ACC112 (cell line): ENCODE data around the gene RGS12.

Source experiments
- H2AFZ ChIP-seq: fragments of 200-600 bp; sonication (generic); one replicate; pipeline ENCODE4 v1.6.0; 2017; ENCODE audit warnings: antibody characterized with exemption, low read length; ENCODE audit not compliant: unreplicated experiment
- H3K27ac ChIP-seq: fragments of 200-600 bp; sonication (generic); 2 replicates; pipeline ENCODE4 v1.5.1; 2014; ENCODE audit warnings: low read depth, mild to moderate bottlenecking, antibody characterized with exemption, low read length, moderate library complexity
- H3K27me3 ChIP-seq: fragments of 200-600 bp; sonication (generic); 2 replicates; pipeline ENCODE4 v1.6.1; 2014; ENCODE audit warnings: mild to moderate bottlenecking, antibody characterized with exemption, low read length, moderate library complexity, mixed read lengths; ENCODE audit not compliant: insufficient read depth
- H3K36me3 ChIP-seq: fragments of 200-600 bp; sonication (generic); 2 replicates; pipeline ENCODE4 v1.6.1; 2016; ENCODE audit warnings: mild to moderate bottlenecking, antibody characterized with exemption, low read length, moderate library complexity, mixed read lengths; ENCODE audit not compliant: insufficient read depth
- H3K4me1 ChIP-seq: fragments of 200-600 bp; sonication (generic); one replicate; pipeline ENCODE4 v1.6.1; 2016; ENCODE audit warnings: low read length, mixed read lengths; ENCODE audit not compliant: insufficient read depth, unreplicated experiment, control insufficient read depth
- H3K4me3 ChIP-seq: fragments of 200-600 bp; sonication (generic); 2 replicates; pipeline ENCODE4 v1.5.1; 2014; ENCODE audit warnings: mild to moderate bottlenecking, low read depth, low read length
- H3K79me2 ChIP-seq: fragments of 200-600 bp; sonication (generic); one replicate; pipeline ENCODE4 v1.6.0; 2016; ENCODE audit warnings: low read length; ENCODE audit not compliant: control insufficient read depth, unreplicated experiment, insufficient read depth

Gene RGS12

DNA sequence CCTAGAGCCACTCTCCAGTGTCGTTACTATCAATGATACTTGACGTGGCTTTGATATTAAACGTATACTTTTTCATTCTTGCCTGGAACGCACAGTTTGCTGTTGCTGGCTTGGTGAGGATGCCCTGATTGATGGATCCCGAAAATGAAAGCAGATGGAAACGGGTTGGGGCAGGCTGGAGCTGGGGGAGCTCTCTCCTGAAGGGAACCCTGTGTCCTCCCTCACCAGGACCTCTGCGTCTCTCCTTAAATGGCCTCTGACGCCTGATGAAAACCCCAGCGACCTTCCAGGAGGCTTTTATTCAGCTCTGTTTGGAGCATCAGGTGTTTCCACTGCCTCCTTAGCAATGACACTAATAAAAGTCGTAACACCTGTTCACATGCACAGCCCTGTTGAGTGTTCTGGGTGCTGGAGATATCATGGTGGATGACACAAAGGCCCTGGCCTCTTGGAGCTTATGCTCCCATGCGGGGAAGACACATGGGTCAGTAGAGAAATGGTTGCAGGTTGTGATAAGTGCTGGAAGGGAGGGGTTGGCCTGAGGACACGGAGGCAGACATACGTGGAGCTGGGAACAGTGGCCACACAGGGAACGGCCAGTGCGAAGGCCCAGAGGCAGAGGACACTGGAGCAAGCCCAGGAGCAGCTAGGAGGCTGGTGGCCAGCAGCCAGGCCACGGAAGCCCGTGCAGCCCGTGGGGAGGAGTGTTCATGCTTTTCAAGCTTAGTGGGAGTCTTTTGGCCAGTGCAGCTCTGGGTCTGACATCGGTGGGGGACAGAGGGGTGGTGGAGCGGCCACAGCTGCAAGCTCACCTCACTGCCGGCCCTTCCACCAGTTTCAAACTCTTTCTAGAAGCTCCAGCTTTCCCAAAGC is 36.4 kb upstream of the RGS12 start:
- Histone ChIP-seq H3K27ac (no peak overlapping the region), H3K36me3 (no peaks in the 10 kb centered on the region), H3K4me3 (no peak overlapping the region), H3K79me2 (no peaks in the 10 kb centered on the region), H3K27me3 (no peaks in the 10 kb centered on the region), H2AFZ (no peak overlapping the region), H3K4me1 (no peaks in the 10 kb centered on the region)

DNA sequence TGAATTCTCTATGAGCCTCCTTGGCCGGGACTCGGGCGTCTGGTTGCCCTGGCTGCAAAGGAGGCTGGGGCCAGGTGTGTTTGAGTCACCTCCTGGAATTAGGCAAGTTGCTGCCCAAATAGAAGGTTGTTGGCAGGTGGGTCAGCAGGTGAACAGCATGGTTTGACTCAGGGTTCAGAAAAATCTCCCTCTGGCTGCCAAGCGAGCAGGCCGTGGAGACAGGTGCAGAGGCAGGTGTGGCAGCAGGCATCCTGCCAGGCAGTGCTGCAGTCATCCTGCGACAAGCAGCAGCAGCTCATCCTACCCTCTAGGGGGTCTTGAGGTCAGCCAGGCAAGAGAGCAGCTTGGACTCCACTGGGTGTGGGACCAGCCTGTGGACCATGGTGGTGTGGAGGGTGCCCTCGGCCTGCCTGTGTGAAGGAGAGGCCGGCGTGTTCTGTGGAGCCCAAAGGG is 35.7 kb upstream of the RGS12 start:
- H3K4me1 ChIP-seq: no peaks in the 10 kb centered on the region
- H3K4me3 ChIP-seq: no peak overlapping the region
- no peak overlapping the region for H3K27ac ChIP-seq
- H3K79me2 ChIP-seq: no peaks in the 10 kb centered on the region
- H2AFZ ChIP-seq: no peak overlapping the region
- no peaks in the 10 kb centered on the region for H3K27me3 ChIP-seq
- H3K36me3 ChIP-seq: no peaks in the 10 kb centered on the region

DNA sequence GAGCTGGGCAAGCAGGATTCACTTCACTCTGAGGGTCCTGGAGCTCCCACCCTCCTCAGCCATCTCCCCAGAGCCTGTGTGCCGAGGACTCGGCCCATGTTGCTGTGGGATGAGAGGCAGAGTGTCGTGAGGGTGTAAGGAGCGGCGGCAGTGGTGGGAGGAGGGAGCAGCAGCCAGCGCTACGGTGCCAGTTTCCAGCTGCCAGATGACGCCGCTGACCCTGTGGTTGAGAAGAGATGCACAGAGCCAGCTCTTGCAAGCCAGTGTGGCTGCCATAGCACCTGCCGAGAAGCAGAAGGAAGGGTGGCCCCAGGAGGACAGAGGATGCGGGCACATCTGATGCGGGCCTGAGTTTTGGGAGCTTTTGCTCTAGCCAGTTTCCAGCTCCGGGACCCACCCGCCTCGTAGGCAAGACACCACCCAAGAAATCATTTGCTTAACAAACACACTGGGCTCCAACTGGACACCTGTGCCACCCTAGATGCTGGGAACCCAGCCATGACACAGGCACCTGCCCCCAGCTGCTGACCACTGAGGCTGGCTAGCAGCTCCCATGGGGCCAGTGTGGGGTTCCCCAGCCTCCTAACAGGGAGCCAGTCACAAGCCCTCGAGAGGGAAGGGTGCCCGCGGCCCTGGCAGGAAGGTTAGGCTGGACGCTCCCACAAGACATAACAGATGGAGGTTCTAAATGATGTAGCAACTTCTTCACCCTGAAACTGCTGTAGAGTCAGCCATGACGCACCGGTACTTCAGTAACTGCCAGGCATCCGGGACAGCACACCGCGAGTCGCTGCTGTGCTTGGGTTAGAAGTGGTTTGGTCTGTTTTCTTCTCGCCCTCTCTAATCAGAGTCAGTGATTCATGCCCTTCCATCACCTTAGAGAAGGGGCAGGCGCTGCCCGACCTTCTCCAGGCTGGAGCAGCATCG is 35.0 kb upstream of the RGS12 start:
- Histone ChIP-seq H3K4me1 (no peaks in the 10 kb centered on the region), H3K36me3 (no peaks in the 10 kb centered on the region), H3K79me2 (no peaks in the 10 kb centered on the region), H3K4me3 (no peak overlapping the region), H2AFZ (no peak overlapping the region), H3K27me3 (no peaks in the 10 kb centered on the region), H3K27ac (no peak overlapping the region)

DNA sequence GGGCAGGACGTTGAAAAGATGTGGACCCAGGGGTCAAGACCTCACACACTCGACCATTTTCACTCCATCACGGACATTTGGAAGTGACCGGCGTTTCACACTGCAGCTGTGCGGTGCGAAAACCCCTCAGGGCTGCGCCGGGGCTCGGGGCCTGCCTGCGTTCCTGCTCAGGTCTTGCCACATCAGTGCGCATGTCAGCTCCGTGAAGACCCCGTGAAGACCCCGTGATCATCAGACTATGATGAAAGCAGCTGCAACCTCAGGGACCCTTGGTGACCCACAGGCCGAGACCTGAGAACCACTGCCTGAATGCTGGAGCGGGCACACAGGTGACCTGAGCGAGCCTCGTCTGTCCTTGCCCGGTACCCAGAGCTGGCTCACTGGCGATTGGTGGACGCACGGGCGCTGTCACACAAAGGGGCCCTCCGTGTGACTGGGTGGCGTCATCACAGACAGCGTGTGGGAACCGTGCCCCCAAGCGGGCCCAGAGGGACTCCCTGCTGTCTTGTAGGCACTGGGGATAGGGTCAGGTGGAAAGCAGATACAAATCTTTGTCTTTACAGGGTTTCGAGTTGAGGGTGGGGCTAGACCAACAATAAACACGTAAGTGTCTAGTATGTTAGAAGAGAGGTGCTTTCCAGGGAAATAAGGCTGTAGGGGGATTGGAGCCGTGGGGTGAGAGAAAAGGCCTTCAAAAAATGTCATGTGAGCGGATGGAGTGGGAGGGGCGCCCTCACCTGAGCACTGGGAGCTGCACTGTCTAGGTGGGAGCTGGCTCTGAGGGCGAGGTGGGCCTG is 31.2 kb upstream of the RGS12 start:
- Histone ChIP-seq H3K36me3 (no peaks in the 10 kb centered on the region), H3K4me1 (no peaks in the 10 kb centered on the region), H3K79me2 (no peaks in the 10 kb centered on the region), H2AFZ (no peak overlapping the region), H3K27ac (no peak overlapping the region), H3K27me3 (no peaks in the 10 kb centered on the region), H3K4me3 (no peak overlapping the region)

DNA sequence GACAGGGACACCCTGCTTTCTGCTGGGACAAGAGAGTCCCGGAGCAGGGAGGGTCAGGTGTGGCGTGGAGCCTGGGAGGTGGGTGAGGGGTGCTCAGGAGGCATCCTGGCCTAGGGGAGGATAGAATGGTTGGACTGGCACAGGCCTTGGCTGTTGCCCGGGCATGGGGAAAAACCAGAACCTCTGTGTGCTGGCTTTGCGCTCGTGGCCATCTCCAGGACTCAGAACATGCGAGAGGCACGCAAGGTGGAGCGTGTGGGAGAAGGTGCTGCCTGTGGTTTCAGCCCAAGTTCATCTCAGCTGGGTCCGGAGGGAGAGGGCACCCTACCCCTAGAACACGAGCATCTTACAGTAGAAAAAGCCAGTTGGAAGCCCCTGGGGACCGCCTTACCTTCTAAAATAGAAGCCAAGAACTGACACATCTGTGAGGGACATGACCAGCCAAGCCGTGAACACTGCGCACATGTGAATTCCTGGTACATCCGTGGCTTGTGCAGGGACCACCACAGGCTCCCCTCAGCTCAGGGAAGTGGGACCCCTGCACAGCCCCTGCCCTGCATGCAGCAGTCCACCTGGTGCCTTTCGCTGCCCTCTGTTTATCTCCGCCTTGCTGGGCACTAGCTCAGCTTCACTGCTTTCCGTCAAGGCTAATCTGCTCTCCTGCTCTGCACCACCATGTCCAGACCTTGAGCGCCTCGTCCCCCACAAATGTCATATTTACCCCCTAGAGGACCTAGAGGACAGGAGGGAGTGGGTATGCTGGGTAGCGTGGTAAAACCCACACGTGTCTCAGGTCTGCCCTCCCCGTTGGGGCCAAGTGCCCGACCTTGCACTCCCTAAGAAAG is 30.4 kb upstream of the RGS12 start:
- H3K27me3 ChIP-seq: no peaks in the 10 kb centered on the region
- no peak overlapping the region for H3K4me3 ChIP-seq
- H2AFZ ChIP-seq: no peak overlapping the region
- no peaks in the 10 kb centered on the region for H3K4me1 ChIP-seq
- H3K79me2 ChIP-seq: no peaks in the 10 kb centered on the region
- H3K36me3 ChIP-seq: no peaks in the 10 kb centered on the region
- H3K27ac ChIP-seq: no peak overlapping the region

DNA sequence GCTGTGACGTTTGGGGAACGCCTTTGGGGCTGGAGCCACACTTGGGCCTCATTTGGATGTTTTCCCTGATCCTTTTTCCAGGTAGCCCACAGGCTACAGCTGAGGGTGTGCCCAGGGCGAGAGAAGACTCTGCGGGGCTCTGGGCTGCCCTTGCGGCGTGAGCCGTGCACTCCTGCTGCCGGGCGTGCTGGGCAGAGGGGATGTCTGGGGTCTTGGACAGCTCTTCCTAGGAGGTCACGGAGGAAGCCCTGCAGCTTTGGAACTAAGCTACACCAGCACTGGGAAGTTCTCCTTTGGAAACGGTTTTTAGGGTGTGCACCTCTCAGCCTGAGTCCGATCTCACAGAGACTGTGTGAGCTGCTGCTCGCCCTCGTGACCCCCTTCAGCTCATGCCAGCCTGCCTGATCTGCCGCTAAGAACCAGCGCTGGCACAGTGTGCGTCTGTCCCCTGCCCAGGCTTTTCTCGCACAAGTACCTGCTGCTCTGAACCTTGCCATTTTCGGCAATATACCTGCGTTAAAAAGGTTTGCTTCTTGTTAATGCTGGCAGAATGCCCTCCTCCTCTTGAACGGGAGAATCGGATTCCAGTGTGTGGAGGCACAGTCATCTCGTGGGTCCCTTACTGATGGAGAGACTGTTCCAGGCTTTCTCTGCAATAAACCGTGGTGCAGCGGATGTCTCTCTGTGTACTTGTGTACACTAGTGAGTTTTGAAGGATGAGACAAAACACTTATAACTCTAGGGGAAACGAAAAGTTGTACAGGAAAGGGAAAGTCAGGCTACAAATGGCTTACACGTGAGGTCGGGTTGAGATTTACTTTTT is 29.6 kb upstream of the RGS12 start:
- Histone ChIP-seq H3K36me3 (no peaks in the 10 kb centered on the region), H2AFZ (no peak overlapping the region), H3K79me2 (no peaks in the 10 kb centered on the region), H3K4me1 (no peaks in the 10 kb centered on the region), H3K27ac (no peak overlapping the region), H3K4me3 (no peak overlapping the region), H3K27me3 (no peaks in the 10 kb centered on the region)

DNA sequence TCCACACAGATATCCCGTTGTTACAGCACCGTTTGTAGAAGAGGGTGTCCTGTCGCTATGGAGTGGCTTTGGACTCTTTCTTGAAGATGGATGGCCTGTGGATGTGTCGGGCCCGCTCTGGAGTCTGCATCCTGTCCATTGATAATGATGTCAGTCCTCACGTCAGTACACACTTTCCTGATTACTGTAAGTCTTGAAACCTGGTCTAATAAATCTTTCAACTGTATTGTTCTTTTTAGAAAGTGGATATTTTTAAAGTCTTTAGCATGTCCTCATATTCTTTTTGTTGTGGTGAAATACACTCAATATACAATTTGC is 29.0 kb upstream of the RGS12 start:
- Histone ChIP-seq H3K27ac (no peak overlapping the region), H2AFZ (no peak overlapping the region), H3K27me3 (no peaks in the 10 kb centered on the region)

DNA sequence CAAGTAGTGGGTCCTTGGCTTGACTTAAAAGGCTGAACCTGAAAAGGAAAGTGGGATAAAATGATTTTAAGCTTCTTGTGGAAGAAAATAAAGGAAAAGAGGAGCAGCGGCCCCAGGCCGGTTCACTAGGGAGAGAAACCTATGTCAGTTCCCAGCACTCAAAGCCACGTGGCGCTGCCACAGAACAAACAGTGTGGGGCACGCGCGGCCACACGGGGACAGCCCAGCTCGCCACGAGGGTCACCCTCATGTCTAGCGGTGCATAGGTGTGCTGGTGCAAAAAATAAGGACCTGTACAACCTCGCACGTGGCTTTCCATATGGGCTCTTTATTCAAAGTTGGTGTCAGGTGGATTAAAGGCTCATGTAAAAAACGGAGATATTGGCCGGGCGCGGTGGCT is 26.7 kb upstream of the RGS12 start:
- Histone ChIP-seq H3K4me3 (no peak overlapping the region), H3K27me3 (no peaks in the 10 kb centered on the region), H3K36me3 (no peaks in the 10 kb centered on the region), H3K79me2 (no peaks in the 10 kb centered on the region), H3K4me1 (no peaks in the 10 kb centered on the region), H2AFZ (no peak overlapping the region), H3K27ac (no peak overlapping the region)

More for the DNA sequence above, 29.0 kb upstream of the RGS12 start:
- no peak overlapping the region for H3K4me3 ChIP-seq
- no peaks in the 10 kb centered on the region for H3K79me2 ChIP-seq
- no peaks in the 10 kb centered on the region for H3K4me1 ChIP-seq
- no peaks in the 10 kb centered on the region for H3K36me3 ChIP-seq

DNA sequence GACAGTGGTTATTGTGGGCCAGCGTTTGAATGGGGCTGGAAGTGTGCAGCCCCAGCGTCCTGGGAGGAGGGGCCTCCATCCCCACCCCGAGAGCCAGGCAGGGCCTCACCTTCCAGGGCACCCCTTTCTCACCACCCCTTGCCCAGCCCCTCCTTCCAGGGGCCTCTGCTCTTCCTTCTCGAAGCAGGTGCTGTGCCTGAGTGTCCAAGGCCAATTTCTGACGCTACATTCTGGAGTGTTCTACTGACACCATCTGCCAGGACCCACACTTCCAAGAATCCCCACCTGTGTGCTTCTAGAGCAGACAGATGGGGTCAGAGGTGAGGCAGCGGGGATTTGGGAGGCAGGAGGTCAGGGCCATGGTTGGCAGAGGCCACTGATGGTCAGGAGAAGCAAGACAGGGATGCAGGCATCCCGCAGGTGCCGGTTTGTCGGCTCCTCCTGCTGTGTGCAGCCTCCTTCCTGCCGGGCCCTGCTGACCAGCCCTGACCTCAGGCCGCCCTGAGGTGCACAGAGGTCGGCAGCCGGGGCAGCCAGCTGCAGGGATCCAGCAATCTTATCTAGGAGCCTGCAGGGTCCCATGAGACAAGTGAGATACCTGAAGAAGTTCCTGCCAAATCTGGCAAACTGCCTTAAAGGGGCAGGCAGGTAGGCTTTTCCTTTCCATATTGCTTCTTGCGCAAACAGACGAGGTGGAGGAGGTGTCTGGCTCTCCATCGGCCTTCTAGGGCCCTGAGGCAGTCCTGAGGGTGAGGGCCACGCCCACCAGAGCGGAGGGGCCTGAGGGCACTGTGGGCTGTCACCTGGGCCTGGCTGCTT is 25.0 kb upstream of the RGS12 start:
- Histone ChIP-seq H3K4me3 (no peak overlapping the region), H2AFZ (no peak overlapping the region), H3K36me3 (no peaks in the 10 kb centered on the region), H3K27me3 (peaks cover 8% of the 10 kb centered on the region; the same call in 1 of the 2 replicates), H3K27ac (no peak overlapping the region), H3K79me2 (no peaks in the 10 kb centered on the region), H3K4me1 (no peaks in the 10 kb centered on the region)
